GM21723 (cell line): ENCODE measurements around the gene COMTD1.
"Not testable (repeated sequence)": the region's sequence is repeated elsewhere in the genome, so short reads cannot be mapped to it uniquely, and the experiment has no call there.

Experiments used
- ATAC-seq: cut with Tn5 transposase; IDR thresholded peaks from one replicate; pipeline ENCODE4 v1.9.1; 2021; ENCODE audit warnings: mild to moderate bottlenecking, moderate library complexity; ENCODE audit not compliant: unreplicated experiment

Gene COMTD1

GRCh38 chr10:75197066-75197465 is 38.7 kb downstream of the COMTD1 start:
- ATAC-seq, result no peak

GRCh38 chr10:75195035-75195763 is 40.6 kb downstream of the COMTD1 start:
- ATAC-seq, result no peak

GRCh38 chr10:75194625-75195024 is 41.1 kb downstream of the COMTD1 start:
- not testable (repeated sequence) for ATAC-seq

- ATAC-seq, result no peak
These were observed 43.8 kb downstream of the COMTD1 start for GRCh38 chr10:75191821-75192568.

- no peak for ATAC-seq
These were observed 46.3 kb downstream of the COMTD1 start for GRCh38 chr10:75189266-75190096.

- ATAC-seq, result not testable (repeated sequence)
These were observed 47.2 kb downstream of the COMTD1 start for GRCh38 chr10:75188522-75188921.

GRCh38 chr10:75187961-75188426 is 47.8 kb downstream of the COMTD1 start:
- ATAC-seq, result no peak

- ATAC-seq, result no peak
These were observed 49.4 kb downstream of the COMTD1 start for GRCh38 chr10:75186310-75186709.
